ENCODE measurements around the gene SPDYE1.
A peak's percentile ranks its signal among the peaks of the same experiment; 100 is the strongest.
"Not testable (repeated sequence)": the region's sequence is repeated elsewhere in the genome, so short reads cannot be mapped to it uniquely, and the experiment has no call there.

SPDYE1 gene

GRCh38 chr7:43997532-43997931 lies at the start of gene SPDYE1:
TSS of gene SPDYE1 (plus strand) at chr7:43997897. CDS start at chr7:43999950, 2,053 bp downstream.
- DNase-seq, result not testable (repeated sequence)

GRCh38 chr7:43952028-43952427 lies 45.7 kb upstream of the SPDYE1 start:
- DNase-seq, result no peak
- intact Hi-C loops (cut with DNase I), result no loop called here

More at GRCh38 chr7:43997532-43997931, at the start of gene SPDYE1:
- intact Hi-C loops (cut with DNase I), result not testable (repeated sequence)

- peak in 1 of 42 donors; percentile 10 for DNase-seq
- intact Hi-C loops (cut with DNase I), result no loop called here
Measured at GRCh38 chr7:43953071-43953470, 44.6 kb upstream of the SPDYE1 start.

- intact Hi-C loops (cut with DNase I), result no loop called here
- peak in 40 of 42 donors; percentile 18 to 76 (median 56) for DNase-seq
Measured at GRCh38 chr7:43954524-43955228, 43.0 kb upstream of the SPDYE1 start.

DNA sequence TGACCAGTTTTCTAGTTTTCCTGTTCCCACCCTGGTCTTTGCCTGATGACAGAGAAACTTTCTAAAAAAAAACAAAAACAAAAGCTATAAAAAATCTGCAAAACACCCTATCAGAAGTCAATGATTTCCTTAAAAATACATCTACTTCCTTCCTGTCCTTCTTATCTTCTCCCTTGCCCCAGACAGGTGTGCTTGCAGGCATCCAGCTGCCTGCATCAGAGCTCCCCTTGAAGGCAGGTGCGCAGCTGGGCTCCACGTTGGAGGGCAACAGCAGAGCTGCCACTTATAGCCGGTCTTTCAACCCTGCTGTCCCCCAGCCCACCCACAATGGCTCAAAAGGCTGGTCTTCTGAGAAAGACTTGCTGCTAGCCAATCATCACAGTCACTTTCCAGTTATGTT lies 41.7 kb upstream of the SPDYE1 start:
- intact Hi-C loops (cut with DNase I), result no loop called here
- DNase-seq, result no peak

DNA sequence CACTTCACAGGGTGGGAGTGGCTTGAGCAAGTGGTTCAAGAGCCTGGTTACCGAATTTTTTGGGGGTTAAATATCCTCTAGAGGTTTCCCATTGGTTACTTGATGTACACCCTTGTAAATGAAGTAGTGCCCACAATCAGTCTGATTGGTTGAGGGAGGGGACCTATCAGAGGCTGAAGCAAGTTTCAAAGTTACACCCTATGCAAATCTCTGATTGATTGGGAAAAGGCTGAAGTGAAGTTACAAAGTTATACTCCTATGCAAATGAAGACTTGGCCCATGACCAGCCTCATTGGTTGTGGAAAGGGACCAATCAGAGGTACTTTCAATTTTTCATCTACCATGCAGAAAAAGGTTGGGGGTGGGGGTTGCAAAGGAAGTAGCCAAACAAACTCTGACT lies 36.8 kb upstream of the SPDYE1 start:
- intact Hi-C loops (cut with DNase I), result no loop called here
- DNase-seq, result no peak

DNA sequence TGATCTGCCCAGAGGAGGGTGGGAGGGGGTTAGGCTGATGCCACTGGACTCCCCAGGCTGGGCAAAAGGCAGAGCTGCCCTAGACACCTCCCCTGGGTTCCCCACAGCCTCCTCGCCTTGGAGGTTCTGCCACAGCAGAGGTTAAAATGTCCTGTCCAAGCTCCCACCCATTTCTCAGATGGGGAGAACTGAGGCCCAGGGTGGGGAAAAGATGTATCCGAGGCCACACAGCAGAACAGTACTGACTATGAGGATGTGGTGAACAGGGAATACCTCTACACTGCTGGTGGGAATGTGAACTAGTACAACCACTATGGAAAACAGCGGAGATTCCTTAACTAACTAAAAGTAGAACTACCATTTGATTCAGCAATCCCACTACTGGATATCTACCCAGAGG lies 31.3 kb upstream of the SPDYE1 start:
- intact Hi-C loops (cut with DNase I), result not testable (repeated sequence)

DNA sequence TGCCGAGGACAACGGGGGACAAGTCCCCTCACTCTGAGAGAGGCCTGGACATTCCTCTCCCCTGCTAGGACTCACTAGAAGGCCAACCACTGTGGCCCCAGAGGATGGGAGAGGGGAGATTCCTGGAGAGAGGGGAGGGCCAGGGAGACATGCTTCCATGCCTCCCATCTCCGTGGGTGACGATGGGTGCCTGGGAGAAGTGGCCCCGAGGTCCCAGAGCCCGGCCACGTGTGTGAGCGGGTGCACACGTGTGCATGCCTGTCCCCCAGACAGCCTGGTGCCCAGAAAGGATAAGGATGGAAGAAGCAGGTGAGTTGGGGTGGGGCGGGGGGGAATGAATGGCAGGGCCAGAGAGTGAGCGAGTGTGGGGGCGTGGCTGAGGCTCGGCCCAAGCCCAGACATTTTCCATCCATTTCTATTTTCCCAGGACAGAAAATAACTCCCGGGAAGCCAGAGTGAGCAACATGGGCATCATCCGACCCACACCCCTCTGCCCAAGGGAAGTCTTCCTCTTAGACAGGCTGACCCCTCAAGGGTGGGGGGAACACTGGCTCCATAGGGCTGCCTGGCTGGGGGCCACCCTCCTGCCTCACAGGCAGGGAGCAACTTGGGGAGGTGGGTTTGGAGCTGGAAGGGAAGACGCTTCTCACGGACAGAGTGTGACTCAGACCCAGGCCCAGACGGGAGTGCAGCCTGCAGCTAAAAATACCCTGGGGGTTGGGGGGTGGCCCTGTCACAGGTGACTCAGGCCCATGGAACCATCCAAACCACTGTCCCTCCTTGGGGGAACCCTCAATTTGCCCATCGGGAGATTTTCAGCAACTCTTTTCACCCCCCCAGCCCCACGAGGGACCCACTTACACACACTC lies 29.3 kb upstream of the SPDYE1 start:
- DNase-seq; intact Hi-C loops (cut with DNase I): not testable (repeated sequence)

More for the DNA sequence above, 31.3 kb upstream of the SPDYE1 start:
- not testable (repeated sequence) for DNase-seq

GRCh38 chr7:43969586-43969985 lies 28.1 kb upstream of the SPDYE1 start:
- intact Hi-C loops (cut with DNase I); DNase-seq: not testable (repeated sequence)

DNA sequence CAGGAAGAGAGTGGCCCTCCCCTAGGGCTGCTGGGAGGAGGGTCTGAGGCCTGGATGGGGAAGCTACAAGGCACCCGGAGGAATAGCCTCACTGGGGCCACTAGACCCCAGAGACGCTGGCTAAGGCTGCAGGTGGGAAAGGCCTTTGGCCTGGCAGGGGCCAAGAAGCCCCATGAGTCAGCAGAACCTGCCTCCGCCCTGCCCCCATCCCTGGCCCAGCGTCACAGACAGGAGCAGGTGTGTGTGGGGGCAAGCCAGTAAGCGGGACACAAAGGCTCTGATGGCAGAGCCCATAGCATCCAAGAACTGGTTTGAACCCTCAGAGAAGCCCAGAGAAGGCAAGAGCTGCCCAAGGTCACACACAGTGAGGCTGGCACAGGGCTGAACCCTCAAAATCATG lies 27.0 kb upstream of the SPDYE1 start:
- intact Hi-C loops (cut with DNase I); DNase-seq: not testable (repeated sequence)

- intact Hi-C loops (cut with DNase I); DNase-seq: not testable (repeated sequence)
Measured at GRCh38 chr7:43974033-43974573, 23.6 kb upstream of the SPDYE1 start.

GRCh38 chr7:43974725-43975482 lies 22.8 kb upstream of the SPDYE1 start:
- intact Hi-C loops (cut with DNase I); DNase-seq: not testable (repeated sequence)

DNA sequence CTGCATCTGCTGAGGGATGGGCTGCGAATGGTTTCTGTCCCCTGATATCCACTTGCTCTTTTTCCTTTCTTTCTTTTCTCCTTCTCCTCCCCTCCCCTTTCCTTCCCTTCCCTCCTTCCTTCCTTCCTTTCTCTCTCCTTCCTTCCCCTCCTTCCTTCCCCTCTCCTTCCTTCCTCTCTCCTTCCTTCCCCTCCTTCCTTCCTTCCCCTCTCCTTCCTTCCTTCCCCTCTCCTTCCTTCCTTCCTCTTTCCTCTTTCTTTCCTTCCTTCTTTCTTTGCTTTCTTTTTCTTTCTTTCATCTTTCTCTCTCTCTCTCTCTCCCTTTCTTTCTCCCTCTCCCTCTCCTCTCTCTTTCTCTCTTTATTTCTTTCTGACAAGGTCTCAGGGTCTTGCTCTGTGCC lies 20.2 kb upstream of the SPDYE1 start:
- intact Hi-C loops (cut with DNase I), result no loop called here
- DNase-seq, result no peak

- DNase-seq; intact Hi-C loops (cut with DNase I): not testable (repeated sequence)
Measured at GRCh38 chr7:43978102-43978501, 19.6 kb upstream of the SPDYE1 start.

GRCh38 chr7:43982848-43983247 lies 14.8 kb upstream of the SPDYE1 start:
- intact Hi-C loops (cut with DNase I); DNase-seq: not testable (repeated sequence)

- intact Hi-C loops (cut with DNase I); DNase-seq: not testable (repeated sequence)
Measured at GRCh38 chr7:43983736-43984135, 14.0 kb upstream of the SPDYE1 start.

DNA sequence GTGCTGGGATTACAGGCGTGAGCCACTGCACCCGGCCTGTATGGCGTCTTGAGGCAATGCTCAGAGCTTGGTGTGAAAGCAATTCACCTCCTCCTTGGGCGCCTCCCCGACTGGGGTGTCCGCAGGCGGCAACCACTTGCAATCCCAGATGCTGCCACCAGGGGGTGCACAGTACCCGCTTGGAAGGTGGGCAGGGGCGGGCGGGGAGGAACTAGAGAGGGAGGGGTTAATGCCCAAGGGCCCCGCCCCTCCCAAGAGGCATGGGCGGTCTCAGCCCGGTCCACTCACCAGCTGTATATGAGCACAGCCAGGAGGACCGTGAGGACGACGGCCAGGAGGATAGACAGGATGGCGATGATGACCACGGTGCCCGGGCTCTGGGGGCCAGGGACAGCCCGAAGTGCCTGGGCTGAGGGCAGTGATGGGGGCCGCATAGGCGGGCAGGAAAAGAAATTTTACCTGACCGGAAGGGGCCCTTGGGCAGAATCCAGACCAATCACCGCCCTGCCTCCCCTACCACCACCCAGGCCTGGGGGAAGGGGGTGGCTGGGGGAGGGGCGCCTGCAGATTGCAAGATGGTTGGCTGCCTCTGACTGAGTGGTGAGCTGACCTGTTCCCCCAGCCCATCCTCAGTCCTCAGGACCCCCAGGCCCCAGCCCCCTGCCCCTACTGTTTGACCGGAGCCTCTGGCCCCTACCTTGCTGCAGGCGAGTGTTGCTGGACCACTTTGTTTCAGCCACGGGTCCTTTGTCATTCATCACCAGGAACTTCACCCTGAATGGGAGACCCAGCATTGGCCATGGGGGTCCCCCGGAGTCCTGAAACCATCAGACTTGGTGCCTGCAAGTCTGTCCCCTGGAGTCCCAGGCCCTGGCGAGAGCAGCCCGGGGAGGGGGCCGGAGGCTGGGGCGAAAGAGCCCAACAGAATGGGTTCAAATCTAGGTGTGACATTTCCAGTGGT lies 11.5 kb upstream of the SPDYE1 start:
- intact Hi-C loops (cut with DNase I), result not testable (repeated sequence)
- DNase-seq, result peak in 36 of 42 donors; percentile 2 to 90 (median 68)

GRCh38 chr7:43987476-43987875 lies 10.2 kb upstream of the SPDYE1 start:
- intact Hi-C loops (cut with DNase I); DNase-seq: not testable (repeated sequence)
